Astrocyte (in vitro differentiated cells and primary cell): ENCODE data around the gene SYNC. TPM values are rescaled to one million over a fixed set of nuclear protein-coding genes. Genes with fewer than 3 reads are reported as not detected.
"Not testable (repeated sequence)": the region's sequence is repeated elsewhere in the genome, so short reads cannot be mapped to it uniquely, and the experiment has no call there.

Source experiments
- DNase-seq: peaks from one replicate; pipeline ENCODE4 v3.0.0-alpha.2; 2010; ENCODE audit warnings: low read depth
- FAIRE-seq: peaks from 2 replicates; lab custom pipeline; 2011; peaks lifted over from hg19 to GRCh38; lab: Jason Lieb, UNC
- H2AFZ ChIP-seq: 2 replicates; pipeline ENCODE4 v1.6.0; 2012; ENCODE audit warnings: low read depth, low read length, inconsistent platforms
- H3K27ac ChIP-seq: 2 replicates; pipeline ENCODE4 v1.5.1; 2011; ENCODE audit warnings: low read depth, low read length, inconsistent platforms
- H3K27me3 ChIP-seq: 2 replicates; pipeline ENCODE4 v1.6.0; 2011; ENCODE audit warnings: low read length, inconsistent platforms; ENCODE audit not compliant: insufficient read depth
- H3K36me3 ChIP-seq: 2 replicates; pipeline ENCODE4 v1.5.1; 2011; ENCODE audit warnings: low read length, inconsistent platforms; ENCODE audit not compliant: insufficient read depth
- H3K4me1 ChIP-seq: 2 replicates; pipeline ENCODE4 v1.5.1; 2011; ENCODE audit warnings: low read length, inconsistent platforms; ENCODE audit not compliant: insufficient read depth
- H3K4me2 ChIP-seq: 2 replicates; pipeline ENCODE4 v1.6.0; 2012; ENCODE audit warnings: low read length, inconsistent platforms
- H3K4me3 ChIP-seq: 2 replicates; pipeline ENCODE4 v1.5.1; 2011; ENCODE audit warnings: low read depth, mild to moderate bottlenecking, low read length, inconsistent platforms; ENCODE audit not compliant: insufficient read depth
- H3K79me2 ChIP-seq: 2 replicates; pipeline ENCODE4 v1.6.0; 2012; ENCODE audit warnings: mild to moderate bottlenecking, low read length, inconsistent platforms; ENCODE audit not compliant: insufficient read depth
- H3K9ac ChIP-seq: 2 replicates; pipeline ENCODE4 v1.6.0; 2012; ENCODE audit warnings: mild to moderate bottlenecking, low read length, inconsistent platforms
- H3K9me3 ChIP-seq: 2 replicates; pipeline ENCODE4 v1.5.1; 2012; ENCODE audit warnings: low read depth, mild to moderate bottlenecking, low read length, inconsistent platforms; ENCODE audit not compliant: insufficient read depth
- H4K20me1 ChIP-seq: 2 replicates; pipeline ENCODE4 v1.6.0; 2012; ENCODE audit warnings: low read length, inconsistent platforms; ENCODE audit not compliant: insufficient read depth
- H3K27ac Mint-ChIP-seq: one replicate; pipeline ENCODE4 v1.8.0; 2021; ENCODE audit warnings: mild to moderate bottlenecking, mixed read lengths; ENCODE audit not compliant: unreplicated experiment
- H3K27me3 Mint-ChIP-seq: one replicate; pipeline ENCODE4 v1.8.0; 2021; ENCODE audit warnings: low read depth, mixed read lengths; ENCODE audit not compliant: unreplicated experiment
- H3K36me3 Mint-ChIP-seq: one replicate; pipeline ENCODE4 v1.8.0; 2021; ENCODE audit warnings: low read depth, mixed read lengths; ENCODE audit not compliant: unreplicated experiment
- H3K4me1 Mint-ChIP-seq: one replicate; pipeline ENCODE4 v1.8.0; 2021; ENCODE audit warnings: low read depth, mixed read lengths; ENCODE audit not compliant: unreplicated experiment
- H3K4me3 Mint-ChIP-seq: one replicate; pipeline ENCODE4 v1.8.0; 2021; ENCODE audit warnings: mild to moderate bottlenecking, moderate library complexity, mixed read lengths; ENCODE audit not compliant: unreplicated experiment
- H3K9me3 Mint-ChIP-seq: one replicate; pipeline ENCODE4 v1.8.0; 2021; ENCODE audit warnings: mild to moderate bottlenecking, mixed read lengths; ENCODE audit not compliant: unreplicated experiment
- CTCF ChIP-seq: IDR thresholded peaks from 2 replicates; pipeline ENCODE4 v1.5.1; 2011; ENCODE audit warnings: low read depth, mild to moderate bottlenecking, inconsistent platforms, low read length, moderate library complexity; ENCODE audit not compliant: insufficient read depth
- EZH2 ChIP-seq: IDR thresholded peaks from 2 replicates; pipeline ENCODE4 v1.6.1; 2012; ENCODE audit warnings: mild to moderate bottlenecking, low read length, inconsistent platforms; ENCODE audit not compliant: insufficient read depth
- total RNA-seq: library from RNA; stranded (reverse); gene quantifications from 2 replicates; pipeline ENCODE4 v1.2.1, GENCODE V29; 2021

Gene SYNC
- total RNA-seq, 1 donor from 2014 or later, result 20.6 TPM

- FAIRE-seq, result peak; percentile 59
- Histone ChIP-seq H2AFZ (no peak overlapping the region), H3K4me1 (no peaks in the 10 kb centered on the region), H3K9ac (no peak overlapping the region), H4K20me1 (peaks cover 54% of the 10 kb centered on the region), H3K27ac (no peak overlapping the region), H3K79me2 (peaks cover 24% of the 10 kb centered on the region), H3K4me2 (no peak overlapping the region), H3K27me3 (no peaks in the 10 kb centered on the region), H3K9me3 (no peaks in the 10 kb centered on the region), H3K36me3 (peaks cover 69% of the 10 kb centered on the region), H3K4me3 (no peak overlapping the region)
- no peak overlapping the region for H3K27ac Mint-ChIP-seq
- DNase-seq, result no peak
- no peaks in the 10 kb centered on the region for H3K4me1 Mint-ChIP-seq
- no peak overlapping the region for H3K4me3 Mint-ChIP-seq
- H3K27me3 Mint-ChIP-seq, result no peaks in the 10 kb centered on the region
- H3K36me3 Mint-ChIP-seq, result peaks cover 18% of the 10 kb centered on the region
- TF ChIP-seq EZH2 (no peak), CTCF (no peak)
- no peaks in the 10 kb centered on the region for H3K9me3 Mint-ChIP-seq
These were observed 20.6 kb downstream of the SYNC start for GRCh38 chr1:32681999-32682398.

GRCh38 chr1:32681509-32681908 lies 21.1 kb downstream of the SYNC start:
- H3K4me1 Mint-ChIP-seq, result no peaks in the 10 kb centered on the region
- H3K36me3 Mint-ChIP-seq, result peaks cover 20% of the 10 kb centered on the region
- no peaks in the 10 kb centered on the region for H3K9me3 Mint-ChIP-seq
- H3K27ac ChIP-seq, result no peak overlapping the region
- no peak overlapping the region for H3K27ac Mint-ChIP-seq
- H3K27me3 ChIP-seq, result no peaks in the 10 kb centered on the region
- peaks cover 70% of the 10 kb centered on the region for H3K36me3 ChIP-seq
- H3K4me1 ChIP-seq, result no peaks in the 10 kb centered on the region
- peaks cover 20% of the 10 kb centered on the region for H3K79me2 ChIP-seq
- H3K27me3 Mint-ChIP-seq, result no peaks in the 10 kb centered on the region
- H3K4me3 ChIP-seq, result no peak overlapping the region
- no peak overlapping the region for H3K4me3 Mint-ChIP-seq
- H2AFZ ChIP-seq, result no peak overlapping the region
- H3K4me2 ChIP-seq, result no peak overlapping the region
- no peak for DNase-seq
- FAIRE-seq, result no peak
- peaks cover 54% of the 10 kb centered on the region for H4K20me1 ChIP-seq
- no peak overlapping the region for H3K9ac ChIP-seq
- TF ChIP-seq CTCF (no peak), EZH2 (no peak)
- no peaks in the 10 kb centered on the region for H3K9me3 ChIP-seq

GRCh38 chr1:32680642-32681041 lies 21.9 kb downstream of the SYNC start:
- FAIRE-seq, result no peak
- TF ChIP-seq EZH2 (no peak), CTCF (no peak)
- Histone ChIP-seq H4K20me1 (peaks cover 50% of the 10 kb centered on the region), H3K4me3 (no peak overlapping the region), H3K36me3 (peaks cover 69% of the 10 kb centered on the region), H3K4me2 (no peak overlapping the region), H3K9ac (no peak overlapping the region), H3K79me2 (peaks cover 11% of the 10 kb centered on the region), H3K27me3 (no peaks in the 10 kb centered on the region), H3K9me3 (no peaks in the 10 kb centered on the region), H2AFZ (no peak overlapping the region), H3K27ac (no peak overlapping the region), H3K4me1 (no peaks in the 10 kb centered on the region)
- no peak for DNase-seq
- no peaks in the 10 kb centered on the region for H3K9me3 Mint-ChIP-seq
- H3K27ac Mint-ChIP-seq, result no peak overlapping the region
- H3K27me3 Mint-ChIP-seq, result no peaks in the 10 kb centered on the region
- H3K36me3 Mint-ChIP-seq, result peaks cover 20% of the 10 kb centered on the region
- no peaks in the 10 kb centered on the region for H3K4me1 Mint-ChIP-seq
- H3K4me3 Mint-ChIP-seq, result no peak overlapping the region

GRCh38 chr1:32679993-32680392 lies 22.6 kb downstream of the SYNC start:
- not testable (repeated sequence) for H3K79me2 ChIP-seq, H3K9ac ChIP-seq, H3K4me3 Mint-ChIP-seq, DNase-seq, FAIRE-seq, H3K4me1 ChIP-seq, H3K27ac ChIP-seq, H3K4me2 ChIP-seq, H3K4me3 ChIP-seq, H3K9me3 Mint-ChIP-seq, H3K9me3 ChIP-seq, H2AFZ ChIP-seq, H3K4me1 Mint-ChIP-seq, H3K27me3 ChIP-seq, H3K27me3 Mint-ChIP-seq, H3K27ac Mint-ChIP-seq
- Histone ChIP-seq H3K36me3 (peaks cover 62% of the 10 kb centered on the region), H4K20me1 (peaks cover 43% of the 10 kb centered on the region)
- peaks cover 20% of the 10 kb centered on the region for H3K36me3 Mint-ChIP-seq
